Naive B cell (primary cell): ENCODE results near the gene DOCK9. TPM values are rescaled to one million over a fixed set of nuclear protein-coding genes. Genes with fewer than 3 reads are reported as not detected.

Experiments used
- ATAC-seq, 2 donors: fragments of 150-1000 bp; cut with Tn5 transposase; 2 replicates each; pipeline ENCODE4 v1.10.0; 2021; ENCODE audit warnings: low read depth in 2 of 2, mild to moderate bottlenecking in 2 of 2, moderate library complexity in 2 of 2
- DNase-seq: peaks from one replicate; pipeline ENCODE4 v3.0.0; 2022
- H3K27ac Mint-ChIP-seq, 6 donors: one replicate each; pipeline ENCODE4 v1.8.0; 2020 to 2022; ENCODE audit warnings: mild to moderate bottlenecking in 6 of 6, mixed read lengths in 6 of 6, moderate library complexity in 5 of 6, inconsistent platforms in 2 of 6
- H3K27me3 Mint-ChIP-seq, 3 donors: one replicate each; pipeline ENCODE4 v1.8.0; 2021 to 2022; ENCODE audit warnings: mixed read lengths in 3 of 3, mild to moderate bottlenecking in 1 of 3
- H3K36me3 Mint-ChIP-seq, 2 donors: one replicate each; pipeline ENCODE4 v1.8.0; 2020 to 2022; ENCODE audit warnings: mixed read lengths in 2 of 2, inconsistent platforms in 1 of 2, mild to moderate bottlenecking in 1 of 2
- H3K4me1 Mint-ChIP-seq, 3 donors: one replicate each; pipeline ENCODE4 v1.8.0; 2020 to 2022; ENCODE audit warnings: mixed read lengths in 3 of 3, inconsistent platforms in 1 of 3, mild to moderate bottlenecking in 1 of 3, moderate library complexity in 1 of 3
- H3K4me3 Mint-ChIP-seq, 8 donors: one replicate each; pipeline ENCODE4 v1.8.0; 2020 to 2022; ENCODE audit warnings: mild to moderate bottlenecking in 8 of 8, mixed read lengths in 8 of 8, moderate library complexity in 8 of 8, inconsistent platforms in 2 of 8
- H3K9me3 Mint-ChIP-seq, 7 donors: one replicate each; pipeline ENCODE4 v1.8.0; 2020 to 2022; ENCODE audit warnings: mixed read lengths in 7 of 7, mild to moderate bottlenecking in 5 of 7, inconsistent platforms in 2 of 7, moderate library complexity in 1 of 7
- polyA plus RNA-seq, 6 donors: library from polyadenylated mRNA; unstranded; fragments of 300-500 nt; fragmentation: Illumina TruSeq; gene quantifications; one replicate each; pipeline ENCODE4 v1.2.3, GENCODE V29; 2021; ENCODE audit warnings: low read depth in 6 of 6

DOCK9 gene
- polyA plus RNA-seq, 6 donors from 2014 or later, result 0.98 to 5.2 (median 2.3) TPM; not detected in 1

DNA sequence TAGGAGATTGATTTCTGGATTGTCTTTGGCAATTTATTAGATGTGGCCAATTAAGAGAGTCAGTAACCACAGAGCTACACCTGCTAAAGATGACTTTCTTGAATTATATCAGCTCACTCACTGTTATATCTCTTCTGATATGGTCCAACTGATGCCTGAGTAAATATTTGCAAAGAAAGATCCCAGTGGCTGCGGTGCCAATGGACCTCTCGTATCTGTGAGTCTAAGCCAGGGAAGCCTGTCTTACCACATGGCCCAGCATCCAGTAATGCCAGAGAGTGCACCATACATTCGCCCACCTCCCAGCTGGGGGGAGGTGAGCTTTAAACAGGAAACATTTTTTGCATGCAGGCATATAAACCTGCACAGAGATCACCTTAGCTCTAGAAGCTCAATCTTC is 142.7 kb downstream of the DOCK9 start:
- Mint-ChIP-seq H3K9me3 (peaks cover 0 to under 1% (median 0%) of the 10 kb centered on the region in 7 donors), H3K36me3 (peaks cover 13 to 24% of the 10 kb centered on the region in 2 donors), H3K27me3 (peaks cover 0 to 8% (median 0%) of the 10 kb centered on the region in 3 donors), H3K4me1 (no peaks in the 10 kb centered on the region), H3K27ac (no peak overlapping the region), H3K4me3 (no peak overlapping the region)
- ATAC-seq (no peak), DNase-seq (no peak)

DNA sequence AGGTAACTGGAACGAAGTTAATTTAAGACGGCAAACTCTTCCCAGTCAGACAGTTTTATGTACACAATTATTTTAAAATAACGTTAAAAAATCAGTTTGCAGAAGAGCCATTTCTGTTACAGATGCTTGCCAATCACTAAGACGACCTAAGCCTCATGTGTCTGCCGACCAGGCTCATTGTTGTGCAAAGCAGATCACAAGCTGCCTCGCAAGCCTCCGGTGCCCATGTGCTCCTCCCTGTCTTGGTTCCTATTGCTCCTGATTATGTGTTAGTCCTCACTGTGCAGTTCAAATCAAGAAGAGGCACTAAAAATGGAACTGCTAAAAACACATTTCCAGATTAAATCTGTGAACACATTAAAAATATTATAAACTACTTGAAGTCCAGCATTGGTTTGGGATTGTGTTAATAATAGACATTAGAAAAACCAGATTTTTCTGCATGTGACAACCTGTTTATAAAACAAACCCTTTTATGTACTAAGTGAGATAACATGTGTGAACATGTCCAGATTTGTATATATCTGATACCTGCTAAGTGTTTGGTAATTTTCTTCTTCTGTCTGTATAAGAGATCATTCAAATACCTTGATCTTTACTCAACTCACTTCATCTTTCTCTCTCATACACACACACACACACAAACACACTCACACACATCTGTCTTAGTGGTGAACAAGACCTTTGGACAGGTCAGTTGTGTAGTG is 143.5 kb downstream of the DOCK9 start:
- no peak overlapping the region for H3K27ac Mint-ChIP-seq
- H3K4me1 Mint-ChIP-seq, result no peaks in the 10 kb centered on the region
- ATAC-seq, result no peak
- H3K27me3 Mint-ChIP-seq, result peaks cover 0 to 8% (median 0%) of the 10 kb centered on the region in 3 donors
- H3K4me3 Mint-ChIP-seq, result no peak overlapping the region
- peaks cover 0 to 2% (median 0%) of the 10 kb centered on the region in 7 donors for H3K9me3 Mint-ChIP-seq
- H3K36me3 Mint-ChIP-seq, result peaks cover 15 to 25% of the 10 kb centered on the region in 2 donors
- no peak for DNase-seq

DNA sequence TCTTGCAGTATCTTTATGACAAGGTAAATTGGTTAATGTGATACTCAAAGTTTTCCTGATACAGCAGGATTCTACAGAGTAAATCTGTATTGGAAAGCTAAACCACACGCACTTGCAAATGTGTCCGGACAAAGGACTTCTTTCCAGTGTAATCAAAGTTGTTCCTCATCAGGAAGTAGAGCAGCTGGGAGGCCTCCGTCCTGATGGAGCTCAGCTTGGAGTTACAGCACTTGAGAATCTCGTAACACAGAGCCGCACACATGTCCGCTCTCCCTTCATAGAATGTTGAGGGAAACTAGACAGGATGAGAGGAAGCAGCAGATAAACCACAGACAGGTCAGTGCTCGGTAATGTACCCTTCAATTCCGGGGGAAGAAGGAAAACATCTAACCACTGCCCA is 146.6 kb downstream of the DOCK9 start:
- DNase-seq, result no peak
- ATAC-seq, result no peak
- Mint-ChIP-seq H3K9me3 (peaks cover 0 to 2% (median 0%) of the 10 kb centered on the region in 7 donors), H3K27ac (no peak overlapping the region), H3K27me3 (no peaks in the 10 kb centered on the region), H3K36me3 (peaks cover 15 to 30% of the 10 kb centered on the region in 2 donors), H3K4me1 (peaks cover under 1 to 2% (median 1%) of the 10 kb centered on the region in 3 donors), H3K4me3 (no peak overlapping the region)

- DNase-seq (no peak), ATAC-seq (no peak)
- H3K4me3 Mint-ChIP-seq, result no peak overlapping the region
- peaks cover 0 to 2% (median 0%) of the 10 kb centered on the region in 7 donors for H3K9me3 Mint-ChIP-seq
- peaks cover 14 to 18% (median 17%) of the 10 kb centered on the region in 3 donors for H3K4me1 Mint-ChIP-seq
- H3K36me3 Mint-ChIP-seq, result peaks cover 15 to 30% of the 10 kb centered on the region in 2 donors
- no peaks in the 10 kb centered on the region for H3K27me3 Mint-ChIP-seq
- H3K27ac Mint-ChIP-seq, result no peak overlapping the region
These were observed 148.3 kb downstream of the DOCK9 start for GRCh38 chr13:98829541-98829940.

- Mint-ChIP-seq H3K27me3 (no peaks in the 10 kb centered on the region), H3K4me1 (peaks cover 14 to 20% (median 17%) of the 10 kb centered on the region in 3 donors), H3K4me3 (no peak overlapping the region), H3K36me3 (peaks cover 15 to 33% of the 10 kb centered on the region in 2 donors), H3K9me3 (peaks cover 0 to 2% (median 0%) of the 10 kb centered on the region in 7 donors), H3K27ac (no peak overlapping the region)
- DNase-seq (no peak), ATAC-seq (no peak)
These were observed 149.2 kb downstream of the DOCK9 start for GRCh38 chr13:98828614-98829013.

- Mint-ChIP-seq H3K4me3 (no peak overlapping the region), H3K27ac (no peak overlapping the region), H3K36me3 (peaks cover 15 to 30% of the 10 kb centered on the region in 2 donors), H3K4me1 (peaks cover 14 to 20% (median 17%) of the 10 kb centered on the region in 3 donors), H3K9me3 (peaks cover 0 to 2% (median 0%) of the 10 kb centered on the region in 7 donors), H3K27me3 (no peaks in the 10 kb centered on the region)
- no peak for ATAC-seq
- no peak for DNase-seq
These were observed 150.4 kb downstream of the DOCK9 start for GRCh38 chr13:98827449-98827848.

GRCh38 chr13:98826146-98826545 is 151.7 kb downstream of the DOCK9 start:
- peaks cover 0 to 2% (median 0%) of the 10 kb centered on the region in 7 donors for H3K9me3 Mint-ChIP-seq
- peak overlapping the region in 1 of 6 donors; percentile 56 for H3K27ac Mint-ChIP-seq
- peaks cover 19 to 41% of the 10 kb centered on the region in 2 donors for H3K36me3 Mint-ChIP-seq
- H3K4me3 Mint-ChIP-seq, result peak overlapping the region in 3 of 8 donors; percentile 1 to 39 (median 28)
- peaks cover 14 to 20% (median 17%) of the 10 kb centered on the region in 3 donors for H3K4me1 Mint-ChIP-seq
- H3K27me3 Mint-ChIP-seq, result no peaks in the 10 kb centered on the region
- ATAC-seq, result no peak
- DNase-seq, result no peak

DNA sequence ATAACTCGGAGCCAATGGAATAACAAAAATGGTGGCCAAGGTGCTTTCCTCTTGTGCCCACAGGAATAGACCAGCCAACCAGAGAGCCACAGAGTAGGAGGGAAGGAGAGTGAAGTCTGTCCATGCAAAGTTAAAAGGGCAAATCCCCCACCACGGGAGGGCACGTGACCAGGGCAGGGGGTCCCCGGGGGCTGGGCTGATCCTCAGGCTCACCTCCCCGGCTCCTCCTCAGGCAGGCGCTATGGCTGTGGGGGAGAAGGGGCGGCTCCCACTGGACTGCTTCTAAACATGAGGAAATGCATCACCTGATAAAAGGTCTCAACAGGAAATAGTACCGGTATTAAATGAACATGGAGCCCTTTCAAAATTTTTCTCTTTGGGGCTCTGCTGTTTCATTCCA is 152.2 kb downstream of the DOCK9 start:
- H3K4me1 Mint-ChIP-seq, result peaks cover 14 to 20% (median 17%) of the 10 kb centered on the region in 3 donors
- peaks cover 16 to 40% of the 10 kb centered on the region in 2 donors for H3K36me3 Mint-ChIP-seq
- DNase-seq, result no peak
- H3K4me3 Mint-ChIP-seq, result peak overlapping the region in 4 of 8 donors; percentile 18 to 59 (median 47)
- peak in 1 of 2 donors; percentile 21 for ATAC-seq
- peak overlapping the region in 2 of 6 donors; percentile 69 to 82 for H3K27ac Mint-ChIP-seq
- no peaks in the 10 kb centered on the region for H3K27me3 Mint-ChIP-seq
- peaks cover 0 to 2% (median 0%) of the 10 kb centered on the region in 7 donors for H3K9me3 Mint-ChIP-seq

GRCh38 chr13:98824376-98825160 is 153.3 kb downstream of the DOCK9 start:
- peaks cover 14 to 20% (median 17%) of the 10 kb centered on the region in 3 donors for H3K4me1 Mint-ChIP-seq
- H3K4me3 Mint-ChIP-seq, result peak overlapping the region in 2 of 8 donors; percentile 12 to 18
- peaks cover 9 to 44% of the 10 kb centered on the region in 2 donors for H3K36me3 Mint-ChIP-seq
- no peak for DNase-seq
- no peaks in the 10 kb centered on the region for H3K27me3 Mint-ChIP-seq
- no peaks in the 10 kb centered on the region for H3K9me3 Mint-ChIP-seq
- ATAC-seq, result no peak
- H3K27ac Mint-ChIP-seq, result peak overlapping the region in 2 of 6 donors; percentile 19 to 23

- peaks cover 14 to 20% (median 17%) of the 10 kb centered on the region in 3 donors for H3K4me1 Mint-ChIP-seq
- H3K27me3 Mint-ChIP-seq, result no peaks in the 10 kb centered on the region
- peaks cover 9 to 41% of the 10 kb centered on the region in 2 donors for H3K36me3 Mint-ChIP-seq
- no peak overlapping the region for H3K4me3 Mint-ChIP-seq
- DNase-seq (no peak), ATAC-seq (no peak)
- H3K9me3 Mint-ChIP-seq, result no peaks in the 10 kb centered on the region
- no peak overlapping the region for H3K27ac Mint-ChIP-seq
These were observed 154.4 kb downstream of the DOCK9 start for GRCh38 chr13:98823442-98823841.

- H3K9me3 Mint-ChIP-seq, result no peaks in the 10 kb centered on the region
- H3K27ac Mint-ChIP-seq, result no peak overlapping the region
- no peaks in the 10 kb centered on the region for H3K27me3 Mint-ChIP-seq
- peaks cover 14 to 20% (median 17%) of the 10 kb centered on the region in 3 donors for H3K4me1 Mint-ChIP-seq
- ATAC-seq, result no peak
- no peak overlapping the region for H3K4me3 Mint-ChIP-seq
- H3K36me3 Mint-ChIP-seq, result peaks cover 9 to 40% of the 10 kb centered on the region in 2 donors
- DNase-seq, result no peak
These were observed 155.6 kb downstream of the DOCK9 start for GRCh38 chr13:98822225-98822606.

GRCh38 chr13:98821372-98822224 is 156.3 kb downstream of the DOCK9 start:
- Mint-ChIP-seq H3K9me3 (no peaks in the 10 kb centered on the region), H3K4me3 (no peak overlapping the region), H3K27ac (no peak overlapping the region), H3K36me3 (peaks cover 11 to 43% of the 10 kb centered on the region in 2 donors), H3K27me3 (no peaks in the 10 kb centered on the region), H3K4me1 (peaks cover 14 to 20% (median 17%) of the 10 kb centered on the region in 3 donors)
- ATAC-seq (no peak), DNase-seq (no peak)
